Adrenal gland (tissue), 19 donors: Measurements from ENCODE around the gene UQCC3. TPM values are rescaled to one million over a fixed set of nuclear protein-coding genes. Genes with fewer than 3 reads are reported as not detected.

ENCODE experiments used
- DNase-seq, 7 donors: peaks; one replicate each; pipeline ENCODE4 v3.0.0-alpha.2; 2019 to 2020
- H3K27ac ChIP-seq, 5 donors: fragments of 200-600 bp; sonication (generic) in 4 of 5; 1 replicate in 3 of 5; 2 replicates in 2 of 5; pipeline versions ENCODE4 v1.5.1 to v1.8.0; 2016 to 2020; ENCODE audit warnings: mild to moderate bottlenecking in 1 of 5
- H3K27me3 ChIP-seq: fragments of 200-600 bp; 2 replicates; pipeline ENCODE4 v1.8.0; 2021
- H3K36me3 ChIP-seq, 2 donors: fragments of 200-600 bp; replicated peaks in 1 of 2; 1 replicate in 1 of 2; 2 replicates in 1 of 2; pipeline versions ENCODE4 v1.5.1 to v1.8.0; 2018 to 2022
- H3K4me1 ChIP-seq, 2 donors: fragments of 200-600 bp; replicated peaks in 1 of 2; 1 replicate in 1 of 2; 2 replicates in 1 of 2; pipeline versions ENCODE4 v1.5.1 to v1.8.0; 2018 to 2021
- H3K4me3 ChIP-seq, 4 donors: fragments of 200-600 bp; sonication (generic) in 3 of 4; one replicate each; pipeline ENCODE4 v1.5.1; 2016 to 2018
- H3K9me3 ChIP-seq, 3 donors: fragments of 200-600 bp; sonication (generic) in 1 of 3; replicated peaks in 1 of 3; 1 replicate in 2 of 3; 2 replicates in 1 of 3; pipeline versions ENCODE4 v1.5.1 to v1.8.0; 2016 to 2021
- POLR2A ChIP-seq, 2 donors: fragments of 450-650 bp; IDR thresholded peaks; one replicate each; pipeline ENCODE4 v1.6.1; 2017; ENCODE audit warnings: antibody characterized with exemption in 2 of 2, mild to moderate bottlenecking in 2 of 2, moderate library complexity in 1 of 2
- WGBS, 4 donors: extraction: QIAGEN DNeasy Blood & Tissue Kit in 2 of 4; methylation state at CpG; one replicate each; pipeline versions ENCODE4 v1.1.5 to v1.1.7; 2013 to 2017; 5-methylcytosine and 5-hydroxymethylcytosine counted together
- intact Hi-C, 2 donors: fragments of 100-400 bp; cut with DNase I; formaldehyde crosslinking; loops; one replicate each; pipeline versions ENCODE4 v1.14.1 to v1.15.0; 2022 to 2023
- long read RNA-seq, 10 donors: library from polyadenylated mRNA in 3 of 10; unstranded in 2 of 10; stranded (forward) in 1 of 10; transcript quantifications; one replicate each; pipeline ENCODE4 v2.0.0 and lab custom pipeline, GENCODE V29; 2021 to 2026
- polyA plus RNA-seq, 3 donors: library from polyadenylated mRNA; stranded (reverse); fragments of 200-250 nt in 2 of 3; fragments of 350-450 nt in 1 of 3; fragmentation: Illumina TruSeq in 1 of 3; extraction: RNeasy Lipid Tissue Mini Kit (QIAGEN cat#74804) in 1 of 3; gene quantifications; one replicate each; pipeline ENCODE4 v1.2.3, GENCODE V29; 2013 to 2014
- total RNA-seq, 9 donors: library from RNA; depleted of rRNA in 4 of 9; stranded (reverse); fragments of >200 nt in 4 of 9; fragments of 120-200 nt in 1 of 9; fragmentation: NEBNext Ultra II Directional in 1 of 9; extraction: Animal tissue kit (Norgen Biotek cat#: 25700) in 1 of 9; gene quantifications; one replicate each; pipeline versions ENCODE4 v1.1.0 to v1.2.4, GENCODE V29; 2013 to 2023
- TF ChIP-seq, protein P1 (sequence below), 6 experiments: fragments of 450-650 bp in 4 of 6; fragments of 200-600 bp in 2 of 6; sonication (generic) in 1 of 6; IDR thresholded peaks; 1 replicate in 5 of 6; 2 replicates in 1 of 6; pipeline versions ENCODE4 v1.5.1 to v1.8.0; 2016 to 2021; ENCODE audit warnings: antibody characterized with exemption in 6 of 6, mild to moderate bottlenecking in 2 of 6, moderate library complexity in 1 of 6
- donor health status: healthy with polysubstance abuse.
- donor health status: Bipolar disorder and iron deficiency.
- donor health status: DM: yes; HTN: yes; CAD: no.
- donor health status: DM: no; HTN: no; CAD: no.
- donor health status: DM: no; HTN: no; CAD: no.
- donor health status: DM: yes; HTN: yes; CAD: no.

Gene UQCC3, protein sequence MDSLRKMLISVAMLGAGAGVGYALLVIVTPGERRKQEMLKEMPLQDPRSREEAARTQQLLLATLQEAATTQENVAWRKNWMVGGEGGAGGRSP
- total RNA-seq: 10 to 100 TPM; 10.2 to 21.3 (median 15.2) TPM
- polyA plus RNA-seq: 10 to 100 TPM in 2 of 3 donors, 1 to 10 TPM in 1; 2.2 to 25.7 (median 25.7) TPM
- long read RNA-seq, donor 1, transcript UQCC3-201 (2 exons, 1,947 nt): major isoform, 50 of 50 reads
- long read RNA-seq, donor 1, partial matches to known transcripts: 0 of 50 reads
- long read RNA-seq, donor 1, other reads (novel, unspliced or antisense): 0 of 50 reads
- long read RNA-seq, donor 2, transcript UQCC3-201 (2 exons, 1,947 nt): major isoform, 15 of 15 reads
- long read RNA-seq, donor 2, partial matches to known transcripts: 0 of 15 reads
- long read RNA-seq, donor 2, other reads (novel, unspliced or antisense): 0 of 15 reads
- long read RNA-seq, donor 3, transcript UQCC3-201 (2 exons, 1,947 nt): major isoform, 22 of 22 reads
- long read RNA-seq, donor 3, partial matches to known transcripts: 0 of 22 reads
- long read RNA-seq, donor 3, other reads (novel, unspliced or antisense): 0 of 22 reads
- long read RNA-seq, donor 4, transcript UQCC3-201 (2 exons, 1,947 nt): major isoform, 34 of 42 reads
- long read RNA-seq, donor 4, partial matches to known transcripts: 0 of 42 reads
- long read RNA-seq, donor 4, other reads (novel, unspliced or antisense): 8 of 42 reads
- long read RNA-seq, donor 5, transcript UQCC3-201 (2 exons, 1,947 nt): major isoform, 49 of 60 reads
- long read RNA-seq, donor 5, partial matches to known transcripts: 0 of 60 reads
- long read RNA-seq, donor 5, other reads (novel, unspliced or antisense): 11 of 60 reads
- long read RNA-seq, donor 6, transcript UQCC3-201 (2 exons, 1,947 nt): major isoform, 33 of 36 reads
- long read RNA-seq, donor 6, partial matches to known transcripts: 0 of 36 reads
- long read RNA-seq, donor 6, other reads (novel, unspliced or antisense): 3 of 36 reads
- long read RNA-seq, donor 7, transcript UQCC3-201 (2 exons, 1,947 nt): major isoform, 18 of 18 reads
- long read RNA-seq, donor 7, partial matches to known transcripts: 0 of 18 reads
- long read RNA-seq, donor 7, other reads (novel, unspliced or antisense): 0 of 18 reads
- long read RNA-seq, donor 8, transcript UQCC3-201 (2 exons, 1,947 nt): major isoform, 34 of 171 reads
- long read RNA-seq, donor 8, partial matches to known transcripts: 72 of 171 reads
- long read RNA-seq, donor 8, other reads (novel, unspliced or antisense): 65 of 171 reads
- long read RNA-seq, donor 9, transcript UQCC3-201 (2 exons, 1,947 nt): major isoform, 22 of 205 reads
- long read RNA-seq, donor 9, partial matches to known transcripts: 150 of 205 reads
- long read RNA-seq, donor 9, other reads (novel, unspliced or antisense): 33 of 205 reads
- long read RNA-seq, donor 10, transcript UQCC3-201 (2 exons, 1,947 nt): major isoform, 10 of 10 reads
- long read RNA-seq, donor 10, partial matches to known transcripts: 0 of 10 reads
- long read RNA-seq, donor 10, other reads (novel, unspliced or antisense): 0 of 10 reads

DNA sequence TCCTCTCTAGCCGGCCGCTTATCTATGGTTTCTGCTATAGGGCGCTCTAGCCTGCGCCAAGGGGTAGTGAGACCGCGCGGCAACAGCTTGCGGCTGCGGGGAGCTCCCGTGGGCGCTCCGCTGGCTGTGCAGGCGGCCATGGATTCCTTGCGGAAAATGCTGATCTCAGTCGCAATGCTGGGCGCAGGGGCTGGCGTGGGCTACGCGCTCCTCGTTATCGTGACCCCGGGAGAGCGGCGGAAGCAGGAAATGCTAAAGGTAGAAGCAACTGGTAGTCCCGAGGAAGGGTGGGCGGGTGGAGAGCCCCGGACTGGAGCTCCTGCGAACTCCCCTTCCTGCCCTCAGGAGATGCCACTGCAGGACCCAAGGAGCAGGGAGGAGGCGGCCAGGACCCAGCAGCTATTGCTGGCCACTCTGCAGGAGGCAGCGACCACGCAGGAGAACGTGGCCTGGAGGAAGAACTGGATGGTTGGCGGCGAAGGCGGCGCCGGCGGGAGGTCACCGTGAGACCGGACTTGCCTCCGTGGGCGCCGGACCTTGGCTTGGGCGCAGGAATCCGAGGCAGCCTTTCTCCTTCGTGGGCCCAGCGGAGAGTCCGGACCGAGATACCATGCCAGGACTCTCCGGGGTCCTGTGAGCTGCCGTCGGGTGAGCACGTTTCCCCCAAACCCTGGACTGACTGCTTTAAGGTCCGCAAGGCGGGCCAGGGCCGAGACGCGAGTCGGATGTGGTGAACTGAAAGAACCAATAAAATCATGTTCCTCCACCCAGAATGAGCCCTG, at the start of gene UQCC3, which contains the start of gene LBHD1:
TSS of gene UQCC3 (plus strand) at position 66 of the 782 bp plus-strand sequence. CDS start at position 139, 73 bp downstream.
TSS of gene LBHD1 (minus strand) at position 660 of the 782 bp plus-strand sequence. CDS start 2,236 bp downstream, outside the sequence.
- no peaks in the 10 kb centered on the region for H3K9me3 ChIP-seq
- no peaks in the 10 kb centered on the region for H3K27me3 ChIP-seq
- H3K36me3 ChIP-seq: peaks cover 0 to 18% of the 10 kb centered on the region in 2 donors
- H3K4me1 ChIP-seq: peaks cover 17 to 48% of the 10 kb centered on the region in 2 donors
- TF ChIP-seq, protein P1, sequence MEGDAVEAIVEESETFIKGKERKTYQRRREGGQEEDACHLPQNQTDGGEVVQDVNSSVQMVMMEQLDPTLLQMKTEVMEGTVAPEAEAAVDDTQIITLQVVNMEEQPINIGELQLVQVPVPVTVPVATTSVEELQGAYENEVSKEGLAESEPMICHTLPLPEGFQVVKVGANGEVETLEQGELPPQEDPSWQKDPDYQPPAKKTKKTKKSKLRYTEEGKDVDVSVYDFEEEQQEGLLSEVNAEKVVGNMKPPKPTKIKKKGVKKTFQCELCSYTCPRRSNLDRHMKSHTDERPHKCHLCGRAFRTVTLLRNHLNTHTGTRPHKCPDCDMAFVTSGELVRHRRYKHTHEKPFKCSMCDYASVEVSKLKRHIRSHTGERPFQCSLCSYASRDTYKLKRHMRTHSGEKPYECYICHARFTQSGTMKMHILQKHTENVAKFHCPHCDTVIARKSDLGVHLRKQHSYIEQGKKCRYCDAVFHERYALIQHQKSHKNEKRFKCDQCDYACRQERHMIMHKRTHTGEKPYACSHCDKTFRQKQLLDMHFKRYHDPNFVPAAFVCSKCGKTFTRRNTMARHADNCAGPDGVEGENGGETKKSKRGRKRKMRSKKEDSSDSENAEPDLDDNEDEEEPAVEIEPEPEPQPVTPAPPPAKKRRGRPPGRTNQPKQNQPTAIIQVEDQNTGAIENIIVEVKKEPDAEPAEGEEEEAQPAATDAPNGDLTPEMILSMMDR (IDR thresholded peaks at IDR 0.05): no peak
- TF ChIP-seq POLR2A (IDR thresholded peaks at IDR 0.05): peak; percentile 42 to 75
- intact Hi-C loops: no loop called here
- 0 to 1% (median 0%) methylated on average over 10 to 59 of the region's 59 CpGs for WGBS, 4 donors
- H3K27ac ChIP-seq: peak within 1 kb of the TSS; percentile 73 to 92 (median 82)
- peak; percentile 73 to 86 (median 76) for DNase-seq
- peak within 1 kb of the TSS; percentile 53 to 94 (median 72) for H3K4me3 ChIP-seq

DNA sequence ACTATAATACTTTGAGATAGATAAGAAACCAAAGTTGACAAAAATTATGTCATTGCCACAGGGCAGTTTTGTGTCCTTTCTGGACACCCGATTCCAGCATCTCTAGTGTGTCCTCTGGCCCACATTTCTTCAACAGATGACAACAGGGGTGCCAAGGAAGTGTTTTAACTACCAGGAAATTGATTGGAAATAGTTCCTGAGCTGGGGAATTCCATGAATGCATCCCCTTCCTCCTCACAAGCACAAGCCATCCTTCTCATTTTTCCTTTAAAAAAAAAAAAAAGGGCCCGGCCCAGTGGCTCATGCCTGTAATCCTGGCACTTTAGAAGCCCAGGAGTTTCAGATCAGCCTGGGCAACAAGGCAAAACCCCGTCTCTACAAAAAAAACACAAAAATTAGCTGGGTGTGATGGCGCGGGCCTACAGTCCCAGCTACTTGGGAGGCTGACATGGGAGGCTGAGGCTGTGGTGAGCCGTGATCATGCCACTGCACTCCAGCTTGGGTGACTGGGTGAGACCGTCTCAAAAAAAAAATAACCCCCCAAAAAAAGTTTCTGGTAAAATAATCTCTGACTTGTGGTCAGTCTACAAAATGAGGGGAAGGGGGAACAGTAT, 48.9 kb upstream of the UQCC3 start:
- WGBS, 4 donors: 85 to 90% (median 87%) methylated on average over 7 of the region's 7 CpGs
- TF ChIP-seq POLR2A (IDR thresholded peaks at IDR 0.05): no peak
- TF ChIP-seq, protein P1 (IDR thresholded peaks at IDR 0.05): no peak
- intact Hi-C loops: no loop called here
- H3K27ac ChIP-seq: peak overlapping the region; percentile 61 to 96 (median 85)
- H3K9me3 ChIP-seq: no peaks in the 10 kb centered on the region
- no peak for DNase-seq
- H3K4me3 ChIP-seq: peak overlapping the region in 2 of 4 donors; percentile 18 to 87
- H3K36me3 ChIP-seq: peaks cover 0 to 27% of the 10 kb centered on the region in 2 donors
- H3K27me3 ChIP-seq: no peaks in the 10 kb centered on the region
- peaks cover 0 to 18% of the 10 kb centered on the region in 2 donors for H3K4me1 ChIP-seq

DNA sequence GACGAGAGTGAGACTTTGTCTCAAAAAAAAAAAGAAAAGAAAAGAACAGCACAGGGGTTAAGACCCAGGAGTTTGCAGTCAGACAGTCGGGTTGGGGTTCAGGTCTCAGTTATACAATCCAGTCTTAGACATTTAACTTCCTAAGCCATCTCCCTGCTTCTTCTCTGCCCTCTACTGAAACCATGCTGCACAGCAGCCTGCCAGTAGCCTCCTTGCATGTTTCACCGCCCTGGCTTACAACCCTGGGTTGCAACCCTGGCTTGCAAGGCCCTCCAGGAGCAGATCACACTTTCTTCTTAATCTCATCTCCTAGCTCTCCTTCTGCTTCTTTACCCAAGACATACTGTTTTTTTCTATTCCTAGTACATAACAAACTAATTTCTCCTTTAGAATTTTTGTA, 43.8 kb upstream of the UQCC3 start:
- intact Hi-C loops: no loop called here
- WGBS, 4 donors: 85 to 93% (median 87%) methylated on average over 3 of the region's 3 CpGs
- Histone ChIP-seq H3K4me1 (peaks cover 0 to under 1% of the 10 kb centered on the region in 2 donors), H3K9me3 (no peaks in the 10 kb centered on the region), H3K27me3 (no peaks in the 10 kb centered on the region), H3K27ac (no peak overlapping the region), H3K4me3 (no peak overlapping the region), H3K36me3 (peaks cover 0 to 78% of the 10 kb centered on the region in 2 donors)
- TF ChIP-seq, protein P1 (IDR thresholded peaks at IDR 0.05): no peak
- no peak for TF ChIP-seq POLR2A (IDR thresholded peaks at IDR 0.05)
- DNase-seq: no peak
